Heart right ventricle (tissue), 16 donors: ENCODE measurements around the gene BCAP29. TPM values are rescaled to one million over a fixed set of nuclear protein-coding genes. Genes with fewer than 3 reads are reported as not detected.

ENCODE experiments used
- ATAC-seq, 8 donors: fragments of 200-7000 bp; cut with Tn5 transposase; one replicate each; pipeline ENCODE4 v1.9.1; 2020; ENCODE audit warnings: mild to moderate bottlenecking in 8 of 8, moderate library complexity in 8 of 8, moderate number of reproducible peaks in 1 of 8
- DNase-seq, 2 donors: peaks; one replicate each; pipeline ENCODE4 v3.0.0-alpha.2; 2020
- H3K27ac ChIP-seq, 10 donors: fragments of 200-600 bp; sonication (generic) in 2 of 10; one replicate each; pipeline versions ENCODE4 v1.5.0 to v1.8.0; 2020 to 2022; ENCODE audit warnings: mild to moderate bottlenecking in 3 of 10
- H3K27me3 ChIP-seq, 7 donors: fragments of 200-600 bp; one replicate each; pipeline ENCODE4 v1.8.0; 2021 to 2022; ENCODE audit warnings: mild to moderate bottlenecking in 2 of 7
- H3K36me3 ChIP-seq, 9 donors: fragments of 200-600 bp; sonication (generic) in 1 of 9; one replicate each; pipeline versions ENCODE4 v1.5.0 to v1.8.0; 2020 to 2022; ENCODE audit warnings: mild to moderate bottlenecking in 2 of 9
- H3K4me1 ChIP-seq, 9 donors: fragments of 200-600 bp; sonication (generic) in 1 of 9; one replicate each; pipeline versions ENCODE4 v1.5.0 to v1.8.0; 2020 to 2022; ENCODE audit warnings: mild to moderate bottlenecking in 4 of 9
- H3K4me3 ChIP-seq, 10 donors: fragments of 200-600 bp; sonication (generic) in 2 of 10; one replicate each; pipeline versions ENCODE4 v1.5.0 to v1.8.0; 2020 to 2022; ENCODE audit warnings: mild to moderate bottlenecking in 7 of 10, moderate library complexity in 2 of 10
- H3K9me3 ChIP-seq, 11 donors: fragments of 200-600 bp in 10 of 11; sonication (generic) in 2 of 11; one replicate each; pipeline versions ENCODE4 v1.5.0 to v1.8.0; 2013 to 2022; ENCODE audit warnings: mild to moderate bottlenecking in 2 of 11, control low read depth in 1 of 11, moderate library complexity in 1 of 11
- CTCF ChIP-seq, 9 donors: fragments of 200-600 bp; sonication (generic) in 2 of 9; IDR thresholded peaks; one replicate each; pipeline versions ENCODE4 v1.5.0 to v1.8.0; 2021 to 2022; ENCODE audit warnings: antibody characterized with exemption in 9 of 9, mild to moderate bottlenecking in 5 of 9, moderate library complexity in 1 of 9
- WGBS, 2 donors: extraction: QIAGEN DNeasy Blood & Tissue Kit; methylation state at CpG; one replicate each; pipeline ENCODE4 v1.1.7; 2013; ENCODE audit warnings: inconsistent platforms in 1 of 2; 5-methylcytosine and 5-hydroxymethylcytosine counted together
- intact Hi-C, 10 donors: fragments of 100-400 bp; cut with DNase I; formaldehyde crosslinking; loops; one replicate each; pipeline versions ENCODE4 v1.11.1 to v1.14.2; 2022
- polyA plus RNA-seq, 2 donors: library from polyadenylated mRNA; stranded (reverse); fragments of 200-250 nt; gene quantifications; one replicate each; pipeline ENCODE4 v1.2.3, GENCODE V29; 2013
- total RNA-seq, 10 donors: library from RNA; stranded (reverse); fragmentation: NEBNext Ultra II Directional in 3 of 10; extraction: Animal tissue kit (Norgen Biotek cat#: 25700) in 3 of 10; gene quantifications; one replicate each; pipeline versions ENCODE4 v1.2.1 to v1.2.4, GENCODE V29; 2021 to 2023
- donor health status: Arrhythmogenic right ventricular cardiomyopathy.
- donor health status: ischemic (EF 13 %, LVEDD 7.1; RV severe dilation, severe dysfunction).
- donor health status: healthy with polysubstance abuse.
- donor health status: DM: no; HTN: yes; CAD: no.
- donor health status: DM: no; HTN: no; CAD: no.
- donor health status: ischemic (EF 25% LVEDD 6.9; RV normal size, moderate dysfunction).
- donor health status: ischemic (EF 25% LVEDD 5.7; RV mildly dilated, moderate dysfunction).
- donor health status: healthy.
- donor health status: DM: yes; HTN: yes; CAD: no.
- donor health status: Ischemic cardiomyopathy.
- donor health status: ischemic (EF 35%, LVEDD 5.7; RV mildly dilated, moderate dysfunction).
- donor health status: nonischemic (EF 11% LVEDD 7.7; RV severe dilation, severe dysfunction).
- donor health status: DM: yes; HTN: yes; CAD: no.
- donor health status: PGD.
- donor health status: ischemic (EF 29% LVEDD 5.4; RV normal size, mild dysfunction).
- donor health status: nonischemic (EF 23%, LVEDD 6.1; RV moderate dilation, normal function).

The BCAP29 gene
- total and polyA plus RNA-seq, 12 donors, result 62.7 to 141 (median 111) TPM

- Histone ChIP-seq H3K4me1 (peaks cover 0 to 17% (median 0%) of the 10 kb centered on the region in 9 donors), H3K9me3 (no peaks in the 10 kb centered on the region), H3K36me3 (no peaks in the 10 kb centered on the region), H3K27ac (no peak overlapping the region), H3K4me3 (no peak overlapping the region), H3K27me3 (no peaks in the 10 kb centered on the region)
- DNase-seq (no peak), ATAC-seq (no peak)
- intact Hi-C loops, result no loop called here
- TF ChIP-seq CTCF (IDR thresholded peaks at IDR 0.05), result no peak
- WGBS, 2 donors, result 72% methylated on average over 4 of the region's 4 CpGs
Measured at GRCh38 chr7:107642501-107642900, 62.5 kb downstream of the BCAP29 start.

GRCh38 chr7:107643407-107643806 is 63.4 kb downstream of the BCAP29 start:
- no peaks in the 10 kb centered on the region for H3K36me3 ChIP-seq
- no peaks in the 10 kb centered on the region for H3K9me3 ChIP-seq
- H3K27me3 ChIP-seq, result no peaks in the 10 kb centered on the region
- intact Hi-C loops, result no loop called here
- no peak for ATAC-seq
- H3K27ac ChIP-seq, result peak overlapping the region in 1 of 10 donors; percentile 8
- 81 to 88% methylated on average over 1 of the region's 1 CpG for WGBS, 2 donors
- no peak for TF ChIP-seq CTCF (IDR thresholded peaks at IDR 0.05)
- H3K4me1 ChIP-seq, result peaks cover 0 to 17% (median 0%) of the 10 kb centered on the region in 9 donors
- no peak for DNase-seq
- no peak overlapping the region for H3K4me3 ChIP-seq

GRCh38 chr7:107643938-107644308 is 63.9 kb downstream of the BCAP29 start:
- no peak for TF ChIP-seq CTCF (IDR thresholded peaks at IDR 0.05)
- Histone ChIP-seq H3K27me3 (no peaks in the 10 kb centered on the region), H3K27ac (peak overlapping the region in 1 of 10 donors; percentile 8), H3K9me3 (no peaks in the 10 kb centered on the region), H3K4me1 (peaks cover 0 to 17% (median 0%) of the 10 kb centered on the region in 9 donors), H3K4me3 (no peak overlapping the region), H3K36me3 (no peaks in the 10 kb centered on the region)
- 86 to 93% methylated on average over 1 of the region's 1 CpG for WGBS, 2 donors
- intact Hi-C loops, result no loop called here
- ATAC-seq (no peak), DNase-seq (no peak)

GRCh38 chr7:107644309-107644974 is 64.4 kb downstream of the BCAP29 start:
- Histone ChIP-seq H3K36me3 (no peaks in the 10 kb centered on the region), H3K4me1 (peaks cover 0 to 17% (median 0%) of the 10 kb centered on the region in 9 donors), H3K27me3 (no peaks in the 10 kb centered on the region), H3K27ac (peak overlapping the region in 1 of 10 donors; percentile 8), H3K9me3 (no peaks in the 10 kb centered on the region), H3K4me3 (peak overlapping the region in 1 of 10 donors; percentile 2)
- no peak for TF ChIP-seq CTCF (IDR thresholded peaks at IDR 0.05)
- DNase-seq (no peak), ATAC-seq (peak in 1 of 8 donors; percentile 42)
- WGBS, 2 donors, result 42 to 46% methylated on average over 9 of the region's 9 CpGs
- intact Hi-C loops, result no loop called here
